Karpas-422 (cell line): ENCODE measurements around the gene PLA2G12A. TPM values are rescaled to one million over a fixed set of nuclear protein-coding genes. Genes with fewer than 3 reads are reported as not detected.

ENCODE experiments used
- DNase-seq: peaks from one replicate; pipeline ENCODE4 v3.0.0-alpha.2; 2015
- H2AFZ ChIP-seq: fragments of 200-600 bp; sonication (generic); 2 replicates; pipeline ENCODE4 v1.6.1; 2014; ENCODE audit warnings: antibody characterized with exemption, low read length, mixed read lengths
- H3K27ac ChIP-seq: fragments of 200-600 bp; sonication (generic); 2 replicates; pipeline ENCODE4 v1.5.1; 2014; ENCODE audit warnings: mild to moderate bottlenecking, low read length, moderate library complexity
- H3K27me3 ChIP-seq: fragments of 200-600 bp; sonication (generic); 2 replicates; pipeline ENCODE4 v1.6.1; 2014; ENCODE audit warnings: low read length, mixed read lengths
- H3K36me3 ChIP-seq: fragments of 200-600 bp; sonication (generic); 2 replicates; pipeline ENCODE4 v1.6.1; 2014; ENCODE audit warnings: low read length, mixed read lengths; ENCODE audit not compliant: insufficient read depth
- H3K4me1 ChIP-seq: fragments of 200-600 bp; sonication (generic); 2 replicates; pipeline ENCODE4 v1.6.1; 2014; ENCODE audit warnings: mild to moderate bottlenecking, low read length, mixed read lengths
- H3K4me2 ChIP-seq: fragments of 200-600 bp; sonication (generic); 2 replicates; pipeline ENCODE4 v1.6.1; 2014; ENCODE audit warnings: low read length, low read depth, mild to moderate bottlenecking; ENCODE audit not compliant: poor library complexity, severe bottlenecking
- H3K4me3 ChIP-seq: fragments of 200-600 bp; sonication (generic); 2 replicates; pipeline ENCODE4 v1.5.1; 2014; ENCODE audit warnings: mild to moderate bottlenecking, antibody characterized with exemption, low read length, mixed read lengths
- H3K79me2 ChIP-seq: fragments of 200-600 bp; sonication (generic); 2 replicates; pipeline ENCODE4 v1.6.1; 2014; ENCODE audit warnings: mild to moderate bottlenecking, low read length, mixed read lengths
- H3K9ac ChIP-seq: fragments of 200-600 bp; sonication (generic); 2 replicates; pipeline ENCODE4 v1.6.0; 2014; ENCODE audit warnings: low read length
- H3K9me2 ChIP-seq: fragments of 200-600 bp; sonication (generic), shearing (Covaris generic); replicated peaks from 2 replicates; pipeline ENCODE4 v1.6.0; 2014; ENCODE audit warnings: mild to moderate bottlenecking, low read length, moderate library complexity; ENCODE audit not compliant: insufficient read depth
- H3K9me3 ChIP-seq: fragments of 300-700, 200-600 bp; sonication (generic); 2 replicates; pipeline ENCODE4 v1.6.1; 2014; ENCODE audit warnings: low read length, mixed read lengths
- H4K20me1 ChIP-seq: fragments of 200-600 bp; sonication (generic); 2 replicates; pipeline ENCODE4 v1.6.1; 2014; ENCODE audit warnings: mild to moderate bottlenecking, antibody characterized with exemption, low read length, low read depth; ENCODE audit not compliant: insufficient read depth
- total RNA-seq: library from RNA; depleted of rRNA; stranded (reverse); fragments of >200 nt; shearing (Covaris generic); gene quantifications from 2 replicates; pipeline ENCODE4 v1.2.3, GENCODE V29; 2014; ENCODE audit warnings: low replicate concordance

The PLA2G12A gene
- total RNA-seq, 1 experiment from 2014 or later = 20.6 TPM

- H3K9ac ChIP-seq = no peak overlapping the region
Observed at GRCh38 chr4:109718759-109719158, 11.1 kb downstream of the PLA2G12A start.

GRCh38 chr4:109713500-109713899, 16.4 kb downstream of the PLA2G12A start:
- H3K79me2 ChIP-seq = peaks cover 5% of the 10 kb centered on the region
- H3K9me3 ChIP-seq = no peaks in the 10 kb centered on the region
- peaks cover 14% of the 10 kb centered on the region; the same call in 1 of the 2 replicates for H3K36me3 ChIP-seq
- no peak for DNase-seq
- no peaks in the 10 kb centered on the region for H3K27me3 ChIP-seq
- H3K9me2 ChIP-seq = no peaks in the 10 kb centered on the region
- no peak overlapping the region for H3K4me2 ChIP-seq
- no peak overlapping the region for H3K9ac ChIP-seq
- no peaks in the 10 kb centered on the region for H4K20me1 ChIP-seq
- H3K27ac ChIP-seq = no peak overlapping the region
- H2AFZ ChIP-seq = no peak overlapping the region
- H3K4me1 ChIP-seq = peaks cover 10% of the 10 kb centered on the region
- no peak overlapping the region for H3K4me3 ChIP-seq

More at GRCh38 chr4:109718759-109719158, 11.1 kb downstream of the PLA2G12A start:
- Histone ChIP-seq H3K9me2 (no peaks in the 10 kb centered on the region), H3K4me2 (no peak overlapping the region), H3K27ac (no peak overlapping the region), H3K27me3 (no peaks in the 10 kb centered on the region), H3K4me1 (peaks cover 15% of the 10 kb centered on the region), H3K9me3 (no peaks in the 10 kb centered on the region), H3K36me3 (peaks cover 6% of the 10 kb centered on the region; the same call in 1 of the 2 replicates), H3K79me2 (peaks cover 35% of the 10 kb centered on the region), H2AFZ (no peak overlapping the region), H4K20me1 (no peaks in the 10 kb centered on the region), H3K4me3 (no peak overlapping the region)
- DNase-seq = no peak

- peaks cover 15% of the 10 kb centered on the region; the same call in 1 of the 2 replicates for H3K36me3 ChIP-seq
- H4K20me1 ChIP-seq = no peaks in the 10 kb centered on the region
- H3K9me3 ChIP-seq = no peaks in the 10 kb centered on the region
- no peak overlapping the region for H2AFZ ChIP-seq
- H3K4me3 ChIP-seq = no peak overlapping the region
- no peak overlapping the region for H3K9ac ChIP-seq
- H3K79me2 ChIP-seq = no peaks in the 10 kb centered on the region
- no peaks in the 10 kb centered on the region for H3K9me2 ChIP-seq
- DNase-seq = no peak
- peaks cover 12% of the 10 kb centered on the region for H3K4me1 ChIP-seq
- no peaks in the 10 kb centered on the region for H3K27me3 ChIP-seq
- H3K27ac ChIP-seq = no peak overlapping the region
- H3K4me2 ChIP-seq = no peak overlapping the region
Observed at GRCh38 chr4:109708990-109709389, 20.9 kb downstream of the PLA2G12A start.

GRCh38 chr4:109708435-109708834, 21.4 kb downstream of the PLA2G12A start:
- no peak overlapping the region for H3K4me3 ChIP-seq
- DNase-seq = no peak
- no peak overlapping the region for H2AFZ ChIP-seq
- no peak overlapping the region for H3K27ac ChIP-seq
- no peak overlapping the region for H3K9ac ChIP-seq
- peaks cover 10% of the 10 kb centered on the region; the same call in 1 of the 2 replicates for H3K36me3 ChIP-seq
- peaks cover 17% of the 10 kb centered on the region for H3K4me1 ChIP-seq
- H3K9me2 ChIP-seq = no peaks in the 10 kb centered on the region
- no peaks in the 10 kb centered on the region for H3K9me3 ChIP-seq
- no peaks in the 10 kb centered on the region for H3K79me2 ChIP-seq
- H3K4me2 ChIP-seq = no peak overlapping the region
- H4K20me1 ChIP-seq = no peaks in the 10 kb centered on the region
- H3K27me3 ChIP-seq = no peaks in the 10 kb centered on the region

- peak overlapping the region; percentile 81 for H3K4me3 ChIP-seq
- H3K36me3 ChIP-seq = 0 out of 2 replicates have a peak, but pooled peaks cover 5% of the 10 kb centered on the region
- no peaks in the 10 kb centered on the region for H3K79me2 ChIP-seq
- no peak for DNase-seq
- H3K9ac ChIP-seq = peak overlapping the region; percentile 88
- H3K27me3 ChIP-seq = no peaks in the 10 kb centered on the region
- no peaks in the 10 kb centered on the region for H3K9me2 ChIP-seq
- H3K27ac ChIP-seq = peak overlapping the region; percentile 39; the same call in 1 of the 2 replicates
- H3K4me1 ChIP-seq = peaks cover 26% of the 10 kb centered on the region
- no peaks in the 10 kb centered on the region for H3K9me3 ChIP-seq
- no peaks in the 10 kb centered on the region for H4K20me1 ChIP-seq
- peak overlapping the region; percentile 94 for H3K4me2 ChIP-seq
- H2AFZ ChIP-seq = peak overlapping the region; percentile 92; the same call in 1 of the 2 replicates
Observed at GRCh38 chr4:109703664-109704361, 26.1 kb downstream of the PLA2G12A start.

- H3K27me3 ChIP-seq = no peaks in the 10 kb centered on the region
- 0 out of 2 replicates have a peak, but pooled peaks cover 2% of the 10 kb centered on the region for H3K36me3 ChIP-seq
- DNase-seq = peak; percentile 88
- H4K20me1 ChIP-seq = no peaks in the 10 kb centered on the region
- no peaks in the 10 kb centered on the region for H3K9me2 ChIP-seq
- H3K9ac ChIP-seq = peak within 1 kb of the TSS; percentile 88
- H3K79me2 ChIP-seq = no peaks in the 10 kb centered on the region
- H3K4me3 ChIP-seq = peak within 1 kb of the TSS; percentile 81
- peak within 1 kb of the TSS; percentile 39 for H3K27ac ChIP-seq
- H2AFZ ChIP-seq = peak within 1 kb of the TSS; percentile 92
- peak within 1 kb of the TSS; percentile 94 for H3K4me2 ChIP-seq
- peaks cover 24% of the 10 kb centered on the region for H3K4me1 ChIP-seq
- no peaks in the 10 kb centered on the region for H3K9me3 ChIP-seq
Observed at GRCh38 chr4:109702950-109703663, 26.8 kb downstream of the PLA2G12A start, which contains the start of gene CASP6. Gene CASP6 (minus strand): TSS chr4:109703445. CDS start chr4:109703395, 50 bp downstream.

GRCh38 chr4:109701566-109702410, 28.1 kb downstream of the PLA2G12A start:
- no peaks in the 10 kb centered on the region for H3K9me3 ChIP-seq
- no peak overlapping the region for H3K27ac ChIP-seq
- no peaks in the 10 kb centered on the region for H3K9me2 ChIP-seq
- H3K4me3 ChIP-seq = peak overlapping the region; percentile 81
- peaks cover 24% of the 10 kb centered on the region for H3K4me1 ChIP-seq
- H3K9ac ChIP-seq = peak overlapping the region; percentile 88
- H2AFZ ChIP-seq = peak overlapping the region; percentile 92
- H3K27me3 ChIP-seq = no peaks in the 10 kb centered on the region
- H4K20me1 ChIP-seq = no peaks in the 10 kb centered on the region
- H3K36me3 ChIP-seq = no peaks in the 10 kb centered on the region
- H3K4me2 ChIP-seq = peak overlapping the region; percentile 94
- no peaks in the 10 kb centered on the region for H3K79me2 ChIP-seq
- DNase-seq = peak; percentile 57
